MCF 10A (cell line): ENCODE data around the gene IQSEC1. TPM values are rescaled to one million over a fixed set of nuclear protein-coding genes. Genes with fewer than 3 reads are reported as not detected.

Experiments
- BruUV-seq: library from RNA; stranded (reverse); fragments of 400-500 nt; replicated peaks from 2 replicates; lab custom pipeline; 2021; lab: Mats Ljungman, UMichigan
- CTCF ChIA-PET: fragments of 300-600 bp; sonication (Branson Sonifier 250); formaldehyde crosslinking; extraction: SDS; loops from one replicate; lab custom pipeline; 2021; ENCODE audit warnings: antibody characterized with exemption, inconsistent platforms; lab: Yijun Ruan, JAX
- POLR2A ChIA-PET: fragments of 300-600, 350-650 bp; sonication (Branson Sonifier 250); formaldehyde crosslinking; extraction: SDS; loops from one replicate; lab custom pipeline; 2020; ENCODE audit warnings: antibody characterized with exemption, inconsistent platforms; lab: Yijun Ruan, JAX
- DNase-seq: peaks from one replicate; pipeline ENCODE4 v3.0.0-alpha.2; 2018; ENCODE audit not compliant: unreplicated experiment
- H3K27ac Mint-ChIP-seq: one replicate; pipeline ENCODE4 v1.8.0; 2022; ENCODE audit warnings: mild to moderate bottlenecking, low read depth, mixed read lengths; ENCODE audit not compliant: unreplicated experiment
- H3K27me3 Mint-ChIP-seq: one replicate; pipeline ENCODE4 v1.8.0; 2022; ENCODE audit warnings: mixed read lengths; ENCODE audit not compliant: insufficient read depth, unreplicated experiment
- H3K36me3 Mint-ChIP-seq: one replicate; pipeline ENCODE4 v1.8.0; 2022; ENCODE audit warnings: mild to moderate bottlenecking, moderate library complexity, mixed read lengths; ENCODE audit not compliant: insufficient read depth, unreplicated experiment
- H3K4me1 Mint-ChIP-seq: one replicate; pipeline ENCODE4 v1.8.0; 2022; ENCODE audit warnings: mixed read lengths; ENCODE audit not compliant: insufficient read depth, unreplicated experiment
- H3K4me3 Mint-ChIP-seq: one replicate; pipeline ENCODE4 v1.8.0; 2022; ENCODE audit warnings: mild to moderate bottlenecking, moderate library complexity, mixed read lengths; ENCODE audit not compliant: unreplicated experiment
- H3K9me3 Mint-ChIP-seq: one replicate; pipeline ENCODE4 v1.8.0; 2022; ENCODE audit warnings: mixed read lengths; ENCODE audit not compliant: unreplicated experiment
- intact Hi-C: fragments of 100-400 bp; cut with micrococcal nuclease; formaldehyde crosslinking; loops from 2 replicates; pipeline ENCODE4 v1.14.1; 2022
- total RNA-seq: library from RNA; stranded (reverse); gene quantifications from 2 replicates; pipeline ENCODE4 v1.2.3, GENCODE V29; 2022
- TF ChIP-seq, protein P1 (sequence below): fragments of 200-600 bp; IDR thresholded peaks from one replicate; pipeline ENCODE4 v1.8.0; 2022; ENCODE audit warnings: antibody characterized with exemption, mild to moderate bottlenecking; ENCODE audit not compliant: unreplicated experiment

Gene IQSEC1
- total RNA-seq, 1 experiment from 2014 or later = 18.7 TPM

DNA sequence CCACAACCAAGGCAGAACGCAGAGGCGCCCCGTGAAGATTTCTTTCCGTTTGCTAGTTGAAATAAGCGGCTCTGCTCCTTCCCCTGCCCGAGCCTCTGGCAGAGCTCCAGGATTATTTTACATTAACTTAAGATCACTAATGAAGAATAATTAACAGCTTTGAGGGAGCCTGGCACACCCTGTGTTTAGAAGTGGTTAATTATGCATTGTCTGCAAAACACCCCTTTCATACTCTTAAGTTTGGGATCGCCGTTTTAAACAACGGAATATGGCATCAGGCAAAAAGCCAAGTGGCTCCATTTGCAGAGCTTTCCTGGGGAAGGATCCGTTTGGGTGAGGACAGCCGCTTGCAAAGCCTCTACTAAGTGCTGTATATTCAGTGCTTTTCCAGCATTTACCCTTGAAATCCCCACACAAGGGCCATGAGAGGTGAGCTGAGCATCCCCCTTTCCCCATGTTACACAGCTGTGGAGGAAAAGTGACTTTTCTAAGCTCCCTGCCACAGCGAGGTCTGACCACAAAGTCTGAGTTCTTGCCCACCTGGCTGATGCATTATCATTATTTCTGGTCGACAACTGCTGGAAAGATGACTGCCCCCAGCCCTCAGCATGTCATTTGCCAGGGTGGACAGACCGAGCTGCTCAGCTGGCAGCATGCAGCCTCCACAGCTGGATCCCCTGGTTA is 33.9 kb downstream of the IQSEC1 start:
- no peak overlapping the region for H3K4me3 Mint-ChIP-seq
- ChIA-PET POLR2A (no interaction called here), CTCF (interaction anchor here (0.6 to 0.7 kb wide), 3 partner anchors 12 to 1685 kb away, joined by 3 read pairs; no protein-coding TSS in a partner anchor)
- H3K4me1 Mint-ChIP-seq = no peaks in the 10 kb centered on the region
- intact Hi-C loops = no loop called here
- TF ChIP-seq, protein P1, sequence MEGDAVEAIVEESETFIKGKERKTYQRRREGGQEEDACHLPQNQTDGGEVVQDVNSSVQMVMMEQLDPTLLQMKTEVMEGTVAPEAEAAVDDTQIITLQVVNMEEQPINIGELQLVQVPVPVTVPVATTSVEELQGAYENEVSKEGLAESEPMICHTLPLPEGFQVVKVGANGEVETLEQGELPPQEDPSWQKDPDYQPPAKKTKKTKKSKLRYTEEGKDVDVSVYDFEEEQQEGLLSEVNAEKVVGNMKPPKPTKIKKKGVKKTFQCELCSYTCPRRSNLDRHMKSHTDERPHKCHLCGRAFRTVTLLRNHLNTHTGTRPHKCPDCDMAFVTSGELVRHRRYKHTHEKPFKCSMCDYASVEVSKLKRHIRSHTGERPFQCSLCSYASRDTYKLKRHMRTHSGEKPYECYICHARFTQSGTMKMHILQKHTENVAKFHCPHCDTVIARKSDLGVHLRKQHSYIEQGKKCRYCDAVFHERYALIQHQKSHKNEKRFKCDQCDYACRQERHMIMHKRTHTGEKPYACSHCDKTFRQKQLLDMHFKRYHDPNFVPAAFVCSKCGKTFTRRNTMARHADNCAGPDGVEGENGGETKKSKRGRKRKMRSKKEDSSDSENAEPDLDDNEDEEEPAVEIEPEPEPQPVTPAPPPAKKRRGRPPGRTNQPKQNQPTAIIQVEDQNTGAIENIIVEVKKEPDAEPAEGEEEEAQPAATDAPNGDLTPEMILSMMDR = no peak
- H3K27ac Mint-ChIP-seq = no peak overlapping the region
- H3K9me3 Mint-ChIP-seq = no peaks in the 10 kb centered on the region
- no peaks in the 10 kb centered on the region for H3K36me3 Mint-ChIP-seq
- H3K27me3 Mint-ChIP-seq = peaks cover 64% of the 10 kb centered on the region
- no TSS peak for BruUV-seq
- no peak for DNase-seq

DNA sequence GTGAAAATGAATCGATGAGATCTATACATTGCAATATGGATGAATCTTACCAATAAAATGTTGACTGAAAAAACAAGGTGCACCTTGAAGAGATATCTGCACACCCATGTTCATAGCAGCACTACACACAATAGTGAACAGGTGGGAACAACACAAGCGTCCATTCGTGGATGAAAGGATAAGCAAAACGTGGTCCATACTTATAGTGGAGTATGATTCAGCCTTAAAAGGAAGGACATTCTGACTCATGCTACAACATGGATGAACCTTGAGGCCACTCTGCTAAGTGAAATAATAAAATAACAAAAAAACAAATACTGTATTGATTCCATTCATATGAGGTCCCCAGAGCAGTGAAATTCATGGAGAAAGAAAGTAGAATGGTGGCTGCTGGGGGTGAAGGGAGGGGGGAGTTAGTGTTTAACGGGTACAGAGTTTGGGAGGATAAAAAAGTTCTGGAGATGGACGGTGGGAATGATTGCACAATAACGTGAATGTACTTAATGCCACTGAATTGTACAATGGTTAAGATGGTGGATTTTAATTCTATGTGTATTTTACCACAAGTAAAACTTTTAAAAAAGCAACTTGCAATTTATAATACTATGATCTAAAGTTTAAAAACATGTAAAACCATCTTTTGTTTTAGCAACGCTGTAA is 35.6 kb downstream of the IQSEC1 start:
- Mint-ChIP-seq H3K27me3 (peaks cover 64% of the 10 kb centered on the region), H3K36me3 (no peaks in the 10 kb centered on the region), H3K4me3 (no peak overlapping the region), H3K27ac (no peak overlapping the region), H3K9me3 (no peaks in the 10 kb centered on the region), H3K4me1 (no peaks in the 10 kb centered on the region)
- TF ChIP-seq, protein P1 = no peak
- intact Hi-C loops = no loop called here
- no TSS peak for BruUV-seq
- no peak for DNase-seq
- CTCF ChIA-PET = no interaction called here
- POLR2A ChIA-PET = no interaction called here

DNA sequence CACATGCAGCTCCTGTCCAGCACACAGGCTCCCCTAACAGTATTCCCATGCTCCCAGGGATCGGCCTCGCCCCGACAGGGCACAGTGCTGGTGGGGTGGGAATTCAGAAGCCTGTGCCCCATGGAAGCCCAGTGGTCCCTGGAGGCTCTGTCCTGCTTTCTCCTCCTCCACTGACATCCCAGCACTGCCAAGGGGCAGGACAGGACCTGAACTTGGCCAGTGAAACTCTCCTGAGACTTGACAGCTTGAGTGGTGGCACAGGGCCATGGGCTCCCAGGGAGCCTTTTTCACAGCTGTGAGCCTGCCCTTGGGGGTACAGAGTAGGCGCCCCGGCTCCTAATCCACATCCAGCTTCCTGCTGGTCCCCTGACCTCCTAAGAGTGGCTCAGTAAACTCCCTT is 38.4 kb downstream of the IQSEC1 start:
- BruUV-seq = no TSS peak
- POLR2A ChIA-PET = no interaction called here
- Mint-ChIP-seq H3K36me3 (no peaks in the 10 kb centered on the region), H3K4me1 (no peaks in the 10 kb centered on the region), H3K4me3 (no peak overlapping the region), H3K9me3 (no peaks in the 10 kb centered on the region), H3K27me3 (peaks cover 48% of the 10 kb centered on the region), H3K27ac (no peak overlapping the region)
- TF ChIP-seq, protein P1 = no peak
- CTCF ChIA-PET = interaction anchor here (0.6 kb wide), 1 partner anchor 20 kb away, joined by 3 read pairs; no protein-coding TSS in a partner anchor
- intact Hi-C loops = no loop called here
- DNase-seq = no peak

DNA sequence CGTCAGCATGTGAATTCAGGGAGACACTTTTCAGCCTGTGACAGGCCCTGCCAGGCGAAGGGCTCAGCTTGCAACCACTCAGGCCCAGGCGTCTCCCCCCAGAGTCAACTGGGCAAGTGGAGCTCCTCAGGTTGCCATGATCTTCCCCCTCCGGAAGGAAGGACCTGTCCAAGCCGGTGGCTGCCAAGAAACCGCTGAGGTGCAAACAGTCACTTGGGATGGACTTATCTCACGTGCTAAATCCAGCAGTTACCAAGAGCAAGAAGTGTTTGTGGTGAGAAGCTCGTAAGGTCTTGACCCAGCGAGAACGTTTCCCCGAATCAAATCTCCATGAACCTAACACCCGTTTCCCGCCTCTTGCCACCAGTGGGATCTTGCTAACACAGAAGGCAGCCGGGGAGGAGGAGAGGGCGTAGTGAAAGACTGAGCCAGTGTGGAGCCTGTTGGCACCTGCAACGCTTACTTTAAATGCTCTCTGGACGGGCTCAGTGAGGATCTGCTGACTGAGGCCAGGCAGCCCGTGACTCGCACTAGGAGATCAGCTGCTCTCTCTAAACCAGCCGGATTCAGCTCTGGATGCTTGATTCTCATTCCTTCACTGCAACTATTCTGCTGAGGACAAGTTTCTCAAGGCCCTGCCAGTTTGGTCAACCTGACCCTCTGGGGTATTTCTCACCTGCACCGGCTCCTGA is 39.0 kb downstream of the IQSEC1 start:
- Mint-ChIP-seq H3K4me1 (no peaks in the 10 kb centered on the region), H3K27me3 (peaks cover 42% of the 10 kb centered on the region), H3K36me3 (no peaks in the 10 kb centered on the region), H3K9me3 (no peaks in the 10 kb centered on the region), H3K4me3 (no peak overlapping the region), H3K27ac (no peak overlapping the region)
- ChIA-PET CTCF (no interaction called here), POLR2A (no interaction called here)
- no peak for DNase-seq
- BruUV-seq = no TSS peak
- TF ChIP-seq, protein P1 = no peak
- intact Hi-C loops = no loop called here
